Astrocyte of the spinal cord (primary cell): ENCODE results near the gene MMAB.

ENCODE experiments used
- DNase-seq: peaks from one replicate; pipeline ENCODE4 v3.0.0; 2011; ENCODE audit warnings: low read depth, low spot score
- H3K4me3 ChIP-seq: 2 replicates; pipeline ENCODE4 v1.5.1; 2011; ENCODE audit warnings: low read depth, mild to moderate bottlenecking, low read length, moderate library complexity
- CTCF ChIP-seq: IDR thresholded peaks from 2 replicates; pipeline ENCODE4 v1.5.1; 2012; ENCODE audit warnings: low read depth, mild to moderate bottlenecking, low read length, inconsistent platforms
- in situ Hi-C: cut with HindIII; loops from 2 replicates; pipeline ENCODE4 v1.10.0; 2017; ENCODE audit warnings: low sequenced_read_pairs

The MMAB gene

GRCh38 chr12:109553906-109554500 lies 19.3 kb downstream of the MMAB start:
- in situ Hi-C loops, result no loop called here
- no peak overlapping the region for H3K4me3 ChIP-seq
- no peak for DNase-seq
- TF ChIP-seq CTCF, result no peak

- in situ Hi-C loops, result no loop called here
- DNase-seq, result no peak
- H3K4me3 ChIP-seq, result no peak overlapping the region
- no peak for TF ChIP-seq CTCF
Observed at GRCh38 chr12:109553483-109553882, 19.8 kb downstream of the MMAB start.

GRCh38 chr12:109552971-109553370 lies 20.3 kb downstream of the MMAB start:
- no peak for DNase-seq
- in situ Hi-C loops, result no loop called here
- TF ChIP-seq CTCF, result no peak

GRCh38 chr12:109551108-109551507 lies 22.2 kb downstream of the MMAB start:
- in situ Hi-C loops, result no loop called here
- H3K4me3 ChIP-seq, result no peak overlapping the region
- no peak for TF ChIP-seq CTCF
- DNase-seq, result no peak

More at GRCh38 chr12:109552971-109553370, 20.3 kb downstream of the MMAB start:
- no peak overlapping the region for H3K4me3 ChIP-seq

- DNase-seq, result no peak
- in situ Hi-C loops, result no loop called here
- no peak for TF ChIP-seq CTCF
- H3K4me3 ChIP-seq, result no peak overlapping the region
Observed at GRCh38 chr12:109550281-109550680, 23.0 kb downstream of the MMAB start.

GRCh38 chr12:109549613-109550270 lies 23.6 kb downstream of the MMAB start:
- TF ChIP-seq CTCF, result no peak
- H3K4me3 ChIP-seq, result no peak overlapping the region
- in situ Hi-C loops, result no loop called here
- DNase-seq, result no peak
